Measurements from ENCODE around the gene GPRC5A. TPM values are rescaled to one million over a fixed set of nuclear protein-coding genes. Genes with fewer than 3 reads are reported as not detected.

GPRC5A gene
- total and polyA plus RNA-seq, 2 of the 13 experiments (the other 11 are each of a cell fraction or from before 2014, with no cell fraction given): 0.27 to 3.0 TPM

DNA sequence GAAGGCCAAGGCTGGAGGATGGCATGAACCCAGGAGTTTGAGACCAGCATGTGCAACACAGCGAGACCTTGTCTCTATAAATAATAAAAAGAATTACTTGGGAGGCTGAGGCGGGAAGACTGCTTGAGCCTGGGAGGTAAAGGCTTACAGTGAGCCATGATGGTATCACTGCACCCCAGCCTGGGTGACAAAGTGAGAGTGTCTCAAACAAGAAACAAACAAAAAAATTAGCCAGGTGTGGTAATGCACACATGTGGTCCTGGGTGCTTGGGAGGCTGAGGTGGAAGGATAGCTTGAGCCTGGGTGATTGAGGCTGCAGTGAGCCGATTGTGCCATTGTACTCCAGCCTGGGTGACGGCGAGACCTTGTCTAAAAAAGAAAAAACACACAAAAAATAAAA lies 1.7 kb upstream of the GPRC5A start:
- no peak for DNase-seq (ENCODE audit: low spot score)
- no peak for ATAC-seq
- Histone ChIP-seq H3K4me3 (replicated peaks in 1 of 3; ENCODE audit: insufficient read depth in 1 of 3, low read depth in 2 of 3, low read length in 3 of 3) (no peak overlapping the region), H3K27ac (ENCODE audit: extremely low read length, insufficient read depth, low read length) (no peak overlapping the region), H3K79me2 (ENCODE audit: insufficient read depth, low read length) (no peaks in the 10 kb centered on the region), H3K9me3 (ENCODE audit: low read length) (no peaks in the 10 kb centered on the region), H3K4me1 (ENCODE audit: insufficient read depth, low read length) (peaks cover 25% of the 10 kb centered on the region), H3K36me3 (replicated peaks in 1 of 2; ENCODE audit: control insufficient read depth in 1 of 2, insufficient read depth in 2 of 2, low read length in 2 of 2) (no peaks in the 10 kb centered on the region), H3K4me2 (ENCODE audit: low read depth, low read length) (no peak overlapping the region), H3K9ac (ENCODE audit: insufficient read depth, low read depth, low read length) (no peak overlapping the region), H2AFZ (ENCODE audit: low read length) (no peak overlapping the region), H3K27me3 (ENCODE audit: control insufficient read depth in 1 of 2, insufficient read depth in 2 of 2, low read length in 2 of 2) (peaks cover 9 to 65% of the 10 kb centered on the region in 2 experiments; a peak in 4 of 5 replicates), H4K20me1 (ENCODE audit: insufficient read depth, low read length) (no peaks in the 10 kb centered on the region)
- TF ChIP-seq HES4 (CRISPR knock-in tag; IDR thresholded peaks at IDR 0.05; ENCODE audit: borderline replicate concordance): no peak
- FAIRE-seq: no peak
- POLR2A ChIA-PET: no interaction called here
- BruUV-seq (replicated peaks): no TSS peak
- 55% methylated on average over 5 of the region's 5 CpGs for WGBS (ENCODE audit: low lambda C conversion rate)
- in situ Hi-C loops (cut with HindIII; ENCODE audit: extremely low pct_ligation_motif_present, low pct_unique_long_range_greater_than_20kb): no loop called here
- intact Hi-C loops (cut with micrococcal nuclease; ENCODE audit: unreplicated experiment): loop anchor here (5.0 kb wide), 2 partner anchors 52 to 1672 kb away; no protein-coding TSS in a partner anchor
- CTCF ChIA-PET (ENCODE audit: low intra/inter-chr PET ratio, low total read pairs): no interaction called here

DNA sequence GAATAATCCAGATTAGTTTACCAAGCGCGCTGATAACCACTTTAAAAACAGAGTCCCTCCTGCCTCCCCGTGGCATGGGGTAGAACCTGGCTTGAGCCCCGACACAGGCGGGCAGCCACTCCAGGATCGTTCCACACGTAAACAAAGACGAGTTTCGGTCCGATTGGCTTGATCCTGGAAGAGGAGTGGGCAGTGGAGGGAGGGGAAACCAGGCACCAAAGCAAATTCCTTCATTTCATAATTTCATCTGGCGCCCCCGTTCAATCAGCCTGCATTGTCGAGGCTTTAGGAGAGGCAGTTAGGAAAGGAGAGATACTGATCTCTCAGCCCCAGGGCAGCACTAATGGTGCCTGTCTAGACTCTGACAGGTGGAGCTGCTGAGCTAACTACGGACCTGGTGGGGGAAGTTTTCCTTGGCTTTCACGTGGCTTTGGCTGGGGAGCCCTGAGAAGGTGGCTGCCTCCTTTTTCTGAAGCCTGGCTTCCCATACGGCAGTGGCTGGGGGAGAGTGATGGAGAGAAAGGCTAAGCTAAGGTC lies 751 bp upstream of the GPRC5A start:
- peak; percentile 30 for DNase-seq (ENCODE audit: low spot score)
- BruUV-seq (replicated peaks): no TSS peak
- 12% methylated on average over 10 of the region's 16 CpGs for WGBS (ENCODE audit: low lambda C conversion rate)
- TF ChIP-seq, protein P1, sequence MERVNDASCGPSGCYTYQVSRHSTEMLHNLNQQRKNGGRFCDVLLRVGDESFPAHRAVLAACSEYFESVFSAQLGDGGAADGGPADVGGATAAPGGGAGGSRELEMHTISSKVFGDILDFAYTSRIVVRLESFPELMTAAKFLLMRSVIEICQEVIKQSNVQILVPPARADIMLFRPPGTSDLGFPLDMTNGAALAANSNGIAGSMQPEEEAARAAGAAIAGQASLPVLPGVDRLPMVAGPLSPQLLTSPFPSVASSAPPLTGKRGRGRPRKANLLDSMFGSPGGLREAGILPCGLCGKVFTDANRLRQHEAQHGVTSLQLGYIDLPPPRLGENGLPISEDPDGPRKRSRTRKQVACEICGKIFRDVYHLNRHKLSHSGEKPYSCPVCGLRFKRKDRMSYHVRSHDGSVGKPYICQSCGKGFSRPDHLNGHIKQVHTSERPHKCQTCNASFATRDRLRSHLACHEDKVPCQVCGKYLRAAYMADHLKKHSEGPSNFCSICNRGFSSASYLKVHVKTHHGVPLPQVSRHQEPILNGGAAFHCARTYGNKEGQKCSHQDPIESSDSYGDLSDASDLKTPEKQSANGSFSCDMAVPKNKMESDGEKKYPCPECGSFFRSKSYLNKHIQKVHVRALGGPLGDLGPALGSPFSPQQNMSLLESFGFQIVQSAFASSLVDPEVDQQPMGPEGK (CRISPR knock-in tag; IDR thresholded peaks at IDR 0.05): 0 out of 2 replicates have a peak, but pooled peaks have one; percentile 26
- no peak for TF ChIP-seq SALL2 (CRISPR knock-in tag; IDR thresholded peaks at IDR 0.05)
- TF ChIP-seq, protein P2, sequence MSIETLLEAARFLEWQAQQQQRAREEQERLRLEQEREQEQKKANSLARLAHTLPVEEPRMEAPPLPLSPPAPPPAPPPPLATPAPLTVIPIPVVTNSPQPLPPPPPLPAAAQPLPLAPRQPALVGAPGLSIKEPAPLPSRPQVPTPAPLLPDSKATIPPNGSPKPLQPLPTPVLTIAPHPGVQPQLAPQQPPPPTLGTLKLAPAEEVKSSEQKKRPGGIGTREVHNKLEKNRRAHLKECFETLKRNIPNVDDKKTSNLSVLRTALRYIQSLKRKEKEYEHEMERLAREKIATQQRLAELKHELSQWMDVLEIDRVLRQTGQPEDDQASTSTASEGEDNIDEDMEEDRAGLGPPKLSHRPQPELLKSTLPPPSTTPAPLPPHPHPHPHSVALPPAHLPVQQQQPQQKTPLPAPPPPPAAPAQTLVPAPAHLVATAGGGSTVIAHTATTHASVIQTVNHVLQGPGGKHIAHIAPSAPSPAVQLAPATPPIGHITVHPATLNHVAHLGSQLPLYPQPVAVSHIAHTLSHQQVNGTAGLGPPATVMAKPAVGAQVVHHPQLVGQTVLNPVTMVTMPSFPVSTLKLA (IDR thresholded peaks at IDR 0.05): no peak
- peak; percentile 20; the same call in 1 of the 2 replicates for TF ChIP-seq FOXC1 (CRISPR knock-in tag; IDR thresholded peaks at IDR 0.05; ENCODE audit: borderline replicate concordance)
- TF ChIP-seq ZNF414 (CRISPR knock-in tag; IDR thresholded peaks at IDR 0.05): no peak
- TF ChIP-seq, protein P3, sequence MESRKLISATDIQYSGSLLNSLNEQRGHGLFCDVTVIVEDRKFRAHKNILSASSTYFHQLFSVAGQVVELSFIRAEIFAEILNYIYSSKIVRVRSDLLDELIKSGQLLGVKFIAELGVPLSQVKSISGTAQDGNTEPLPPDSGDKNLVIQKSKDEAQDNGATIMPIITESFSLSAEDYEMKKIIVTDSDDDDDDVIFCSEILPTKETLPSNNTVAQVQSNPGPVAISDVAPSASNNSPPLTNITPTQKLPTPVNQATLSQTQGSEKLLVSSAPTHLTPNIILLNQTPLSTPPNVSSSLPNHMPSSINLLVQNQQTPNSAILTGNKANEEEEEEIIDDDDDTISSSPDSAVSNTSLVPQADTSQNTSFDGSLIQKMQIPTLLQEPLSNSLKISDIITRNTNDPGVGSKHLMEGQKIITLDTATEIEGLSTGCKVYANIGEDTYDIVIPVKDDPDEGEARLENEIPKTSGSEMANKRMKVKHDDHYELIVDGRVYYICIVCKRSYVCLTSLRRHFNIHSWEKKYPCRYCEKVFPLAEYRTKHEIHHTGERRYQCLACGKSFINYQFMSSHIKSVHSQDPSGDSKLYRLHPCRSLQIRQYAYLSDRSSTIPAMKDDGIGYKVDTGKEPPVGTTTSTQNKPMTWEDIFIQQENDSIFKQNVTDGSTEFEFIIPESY (CRISPR knock-in tag; IDR thresholded peaks at IDR 0.05): no peak
- TF ChIP-seq RFX1 (IDR thresholded peaks at IDR 0.05): no peak
- TF ChIP-seq, protein P4, sequence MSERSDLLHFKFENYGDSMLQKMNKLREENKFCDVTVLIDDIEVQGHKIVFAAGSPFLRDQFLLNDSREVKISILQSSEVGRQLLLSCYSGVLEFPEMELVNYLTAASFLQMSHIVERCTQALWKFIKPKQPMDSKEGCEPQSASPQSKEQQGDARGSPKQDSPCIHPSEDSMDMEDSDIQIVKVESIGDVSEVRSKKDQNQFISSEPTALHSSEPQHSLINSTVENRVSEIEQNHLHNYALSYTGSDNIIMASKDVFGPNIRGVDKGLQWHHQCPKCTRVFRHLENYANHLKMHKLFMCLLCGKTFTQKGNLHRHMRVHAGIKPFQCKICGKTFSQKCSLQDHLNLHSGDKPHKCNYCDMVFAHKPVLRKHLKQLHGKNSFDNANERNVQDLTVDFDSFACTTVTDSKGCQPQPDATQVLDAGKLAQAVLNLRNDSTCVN (CRISPR knock-in tag; IDR thresholded peaks at IDR 0.05; ENCODE audit: borderline replicate concordance): no peak
- TF ChIP-seq STAG1 (CRISPR knock-in tag; IDR thresholded peaks at IDR 0.05): peak; percentile 30; the same call in 1 of the 2 replicates

More for the DNA sequence above, 751 bp upstream of the GPRC5A start:
- H3K4me2 ChIP-seq (ENCODE audit: low read depth, low read length): peak overlapping the region; percentile 97
- no peaks in the 10 kb centered on the region for H3K79me2 ChIP-seq (ENCODE audit: insufficient read depth, low read length)
- ChIA-PET POLR2A (no interaction called here), CTCF (ENCODE audit: low intra/inter-chr PET ratio, low total read pairs) (no interaction called here)
- peak; percentile 63 for FAIRE-seq
- H3K36me3 ChIP-seq (replicated peaks in 1 of 2; ENCODE audit: control insufficient read depth in 1 of 2, insufficient read depth in 2 of 2, low read length in 2 of 2): no peaks in the 10 kb centered on the region
- in situ Hi-C loops (cut with HindIII; ENCODE audit: extremely low pct_ligation_motif_present, low pct_unique_long_range_greater_than_20kb): no loop called here
- peak overlapping the region; percentile 48 to 71 (median 52) for H3K4me3 ChIP-seq (replicated peaks in 1 of 3; ENCODE audit: insufficient read depth in 1 of 3, low read depth in 2 of 3, low read length in 3 of 3)
- intact Hi-C loops (cut with micrococcal nuclease; ENCODE audit: unreplicated experiment): loop anchor here (5.0 kb wide), 2 partner anchors 53 to 1673 kb away; no protein-coding TSS in a partner anchor
- no peaks in the 10 kb centered on the region for H3K9me3 ChIP-seq (ENCODE audit: low read length)
- peaks cover 9 to 60% of the 10 kb centered on the region in 2 experiments; a peak in 4 of 5 replicates for H3K27me3 ChIP-seq (ENCODE audit: control insufficient read depth in 1 of 2, insufficient read depth in 2 of 2, low read length in 2 of 2)
- H3K9ac ChIP-seq (ENCODE audit: insufficient read depth, low read depth, low read length): no peak overlapping the region
- peaks cover 19% of the 10 kb centered on the region; the same call in 1 of the 2 replicates for H3K4me1 ChIP-seq (ENCODE audit: insufficient read depth, low read length)
- H2AFZ ChIP-seq (ENCODE audit: low read length): no peak overlapping the region
- H3K27ac ChIP-seq (ENCODE audit: extremely low read length, insufficient read depth, low read length): no peak overlapping the region
- H4K20me1 ChIP-seq (ENCODE audit: insufficient read depth, low read length): no peaks in the 10 kb centered on the region
- peak; percentile 92 for ATAC-seq
